ENCODE measurements around the gene EDN1. TPM values are rescaled to one million over a fixed set of nuclear protein-coding genes. Genes with fewer than 3 reads are reported as not detected.

EDN1 gene
- total RNA-seq, 1 donor = 1.4 TPM

DNA sequence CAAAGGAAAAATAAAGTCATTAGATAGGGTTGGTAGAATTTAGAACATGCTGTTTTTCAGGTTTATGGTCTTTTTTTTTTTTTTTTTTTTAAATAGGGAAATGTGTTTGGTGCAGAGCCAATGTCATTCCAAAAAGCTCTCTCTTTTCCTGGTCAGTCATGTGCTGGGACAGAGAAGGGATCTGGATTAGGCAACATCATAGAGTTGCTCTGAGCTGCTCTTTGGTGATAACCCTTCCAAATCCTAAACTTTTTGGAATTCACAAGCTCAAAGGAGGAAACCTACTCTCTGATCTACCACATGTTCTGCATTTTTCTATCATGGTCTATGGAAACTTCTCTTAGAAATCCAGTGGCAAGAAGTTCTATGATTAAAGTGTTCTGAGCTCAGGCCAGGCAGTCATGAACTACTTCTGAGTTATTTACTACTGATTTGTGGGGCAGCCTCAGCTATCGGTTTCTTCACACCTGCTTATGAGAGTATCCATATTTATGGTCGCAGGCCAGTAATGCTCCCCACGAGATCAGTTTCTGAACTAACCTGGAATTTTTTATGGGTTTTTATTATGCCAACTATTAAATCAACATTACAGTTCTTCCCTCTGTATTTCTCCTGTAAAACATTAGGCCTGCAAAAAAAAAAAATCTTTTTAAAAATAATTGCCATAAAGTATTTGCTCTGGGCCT lies 4.8 kb downstream of the EDN1 start:
- H3K4me3 ChIP-seq (ENCODE audit: insufficient read depth, low read length) = no peak overlapping the region
- H3K36me3 ChIP-seq (ENCODE audit: insufficient read depth, low read length) = no peaks in the 10 kb centered on the region
- H3K4me1 ChIP-seq (ENCODE audit: insufficient read depth, low read length) = peaks cover 32% of the 10 kb centered on the region
- no peak overlapping the region for H2AFZ ChIP-seq (ENCODE audit: low read length)
- TF ChIP-seq, protein P1, sequence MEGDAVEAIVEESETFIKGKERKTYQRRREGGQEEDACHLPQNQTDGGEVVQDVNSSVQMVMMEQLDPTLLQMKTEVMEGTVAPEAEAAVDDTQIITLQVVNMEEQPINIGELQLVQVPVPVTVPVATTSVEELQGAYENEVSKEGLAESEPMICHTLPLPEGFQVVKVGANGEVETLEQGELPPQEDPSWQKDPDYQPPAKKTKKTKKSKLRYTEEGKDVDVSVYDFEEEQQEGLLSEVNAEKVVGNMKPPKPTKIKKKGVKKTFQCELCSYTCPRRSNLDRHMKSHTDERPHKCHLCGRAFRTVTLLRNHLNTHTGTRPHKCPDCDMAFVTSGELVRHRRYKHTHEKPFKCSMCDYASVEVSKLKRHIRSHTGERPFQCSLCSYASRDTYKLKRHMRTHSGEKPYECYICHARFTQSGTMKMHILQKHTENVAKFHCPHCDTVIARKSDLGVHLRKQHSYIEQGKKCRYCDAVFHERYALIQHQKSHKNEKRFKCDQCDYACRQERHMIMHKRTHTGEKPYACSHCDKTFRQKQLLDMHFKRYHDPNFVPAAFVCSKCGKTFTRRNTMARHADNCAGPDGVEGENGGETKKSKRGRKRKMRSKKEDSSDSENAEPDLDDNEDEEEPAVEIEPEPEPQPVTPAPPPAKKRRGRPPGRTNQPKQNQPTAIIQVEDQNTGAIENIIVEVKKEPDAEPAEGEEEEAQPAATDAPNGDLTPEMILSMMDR (IDR thresholded peaks at IDR 0.05; ENCODE audit: extremely low read depth, low read depth, low read length) = no peak
- no peak for DNase-seq (ENCODE audit: insufficient read length, low spot score, missing footprints)
- H3K9me3 ChIP-seq (ENCODE audit: low read depth, low read length) = no peaks in the 10 kb centered on the region
- H3K79me2 ChIP-seq (ENCODE audit: insufficient read depth, low read length) = peaks cover 11% of the 10 kb centered on the region
- no peak overlapping the region for H3K4me2 ChIP-seq (ENCODE audit: insufficient read depth, low read length)
- no peaks in the 10 kb centered on the region for H4K20me1 ChIP-seq (ENCODE audit: insufficient read depth, low read length)
- H3K27ac ChIP-seq (ENCODE audit: low read depth, low read length) = peak overlapping the region; percentile 62
- no peaks in the 10 kb centered on the region for H3K27me3 ChIP-seq (ENCODE audit: insufficient read depth, low read length)

DNA sequence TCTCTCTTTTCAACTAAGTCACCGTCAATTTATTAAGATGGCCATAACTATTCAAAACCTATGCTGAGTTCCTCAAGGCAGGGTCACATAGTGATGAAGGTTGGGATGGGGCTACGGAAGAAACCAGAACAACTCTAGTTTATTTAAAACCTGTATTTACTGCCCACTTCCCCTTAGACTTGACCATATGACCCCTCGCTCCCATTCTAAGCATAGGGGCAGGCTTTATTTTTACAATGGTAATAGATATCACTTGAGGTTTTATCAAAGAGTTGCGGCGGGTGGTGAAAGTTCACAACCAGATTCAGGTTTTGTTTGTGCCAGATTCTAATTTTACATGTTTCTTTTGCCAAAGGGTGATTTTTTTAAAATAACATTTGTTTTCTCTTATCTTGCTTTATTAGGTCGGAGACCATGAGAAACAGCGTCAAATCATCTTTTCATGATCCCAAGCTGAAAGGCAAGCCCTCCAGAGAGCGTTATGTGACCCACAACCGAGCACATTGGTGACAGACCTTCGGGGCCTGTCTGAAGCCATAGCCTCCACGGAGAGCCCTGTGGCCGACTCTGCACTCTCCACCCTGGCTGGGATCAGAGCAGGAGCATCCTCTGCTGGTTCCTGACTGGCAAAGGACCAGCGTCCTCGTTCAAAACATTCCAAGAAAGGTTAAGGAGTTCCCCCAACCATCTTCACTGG lies 5.5 kb downstream of the EDN1 start:
- no peaks in the 10 kb centered on the region for H3K27me3 ChIP-seq (ENCODE audit: insufficient read depth, low read length)
- H3K27ac ChIP-seq (ENCODE audit: low read depth, low read length) = peak overlapping the region; percentile 62
- no peaks in the 10 kb centered on the region for H3K36me3 ChIP-seq (ENCODE audit: insufficient read depth, low read length)
- no peaks in the 10 kb centered on the region for H3K9me3 ChIP-seq (ENCODE audit: low read depth, low read length)
- peak overlapping the region; percentile 77 for H3K4me2 ChIP-seq (ENCODE audit: insufficient read depth, low read length)
- H3K79me2 ChIP-seq (ENCODE audit: insufficient read depth, low read length) = peaks cover 11% of the 10 kb centered on the region
- H3K4me3 ChIP-seq (ENCODE audit: insufficient read depth, low read length) = peak overlapping the region; percentile 55
- H3K4me1 ChIP-seq (ENCODE audit: insufficient read depth, low read length) = peaks cover 28% of the 10 kb centered on the region
- no peaks in the 10 kb centered on the region for H4K20me1 ChIP-seq (ENCODE audit: insufficient read depth, low read length)
- H2AFZ ChIP-seq (ENCODE audit: low read length) = peak overlapping the region; percentile 77
- TF ChIP-seq, protein P1 (IDR thresholded peaks at IDR 0.05; ENCODE audit: extremely low read depth, low read depth, low read length) = peak; percentile 6
- DNase-seq (ENCODE audit: insufficient read length, low spot score, missing footprints) = no peak

DNA sequence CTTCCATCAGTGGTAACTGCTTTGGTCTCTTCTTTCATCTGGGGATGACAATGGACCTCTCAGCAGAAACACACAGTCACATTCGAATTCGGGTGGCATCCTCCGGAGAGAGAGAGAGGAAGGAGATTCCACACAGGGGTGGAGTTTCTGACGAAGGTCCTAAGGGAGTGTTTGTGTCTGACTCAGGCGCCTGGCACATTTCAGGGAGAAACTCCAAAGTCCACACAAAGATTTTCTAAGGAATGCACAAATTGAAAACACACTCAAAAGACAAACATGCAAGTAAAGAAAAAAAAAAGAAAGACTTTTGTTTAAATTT lies 6.1 kb downstream of the EDN1 start:
- Histone ChIP-seq H4K20me1 (ENCODE audit: insufficient read depth, low read length) (no peaks in the 10 kb centered on the region), H3K4me1 (ENCODE audit: insufficient read depth, low read length) (peaks cover 23% of the 10 kb centered on the region), H3K4me2 (ENCODE audit: insufficient read depth, low read length) (peak overlapping the region; percentile 77), H3K27me3 (ENCODE audit: insufficient read depth, low read length) (no peaks in the 10 kb centered on the region), H3K79me2 (ENCODE audit: insufficient read depth, low read length) (peaks cover 11% of the 10 kb centered on the region), H2AFZ (ENCODE audit: low read length) (peak overlapping the region; percentile 77), H3K9me3 (ENCODE audit: low read depth, low read length) (no peaks in the 10 kb centered on the region), H3K27ac (ENCODE audit: low read depth, low read length) (peak overlapping the region; percentile 62), H3K36me3 (ENCODE audit: insufficient read depth, low read length) (no peaks in the 10 kb centered on the region), H3K4me3 (ENCODE audit: insufficient read depth, low read length) (peak overlapping the region; percentile 55)
- TF ChIP-seq, protein P1 (IDR thresholded peaks at IDR 0.05; ENCODE audit: extremely low read depth, low read depth, low read length) = no peak
- DNase-seq (ENCODE audit: insufficient read length, low spot score, missing footprints) = peak; percentile 94

DNA sequence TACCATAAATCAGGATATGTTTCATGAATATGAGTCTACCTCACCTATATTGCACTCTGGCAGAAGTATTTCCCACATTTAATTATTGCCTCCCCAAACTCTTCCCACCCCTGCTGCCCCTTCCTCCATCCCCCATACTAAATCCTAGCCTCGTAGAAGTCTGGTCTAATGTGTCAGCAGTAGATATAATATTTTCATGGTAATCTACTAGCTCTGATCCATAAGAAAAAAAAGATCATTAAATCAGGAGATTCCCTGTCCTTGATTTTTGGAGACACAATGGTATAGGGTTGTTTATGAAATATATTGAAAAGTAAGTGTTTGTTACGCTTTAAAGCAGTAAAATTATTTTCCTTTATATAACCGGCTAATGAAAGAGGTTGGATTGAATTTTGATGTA lies 6.4 kb downstream of the EDN1 start:
- Histone ChIP-seq H3K27me3 (ENCODE audit: insufficient read depth, low read length) (no peaks in the 10 kb centered on the region), H3K9me3 (ENCODE audit: low read depth, low read length) (no peaks in the 10 kb centered on the region), H3K4me2 (ENCODE audit: insufficient read depth, low read length) (peak overlapping the region; percentile 77), H4K20me1 (ENCODE audit: insufficient read depth, low read length) (no peaks in the 10 kb centered on the region), H2AFZ (ENCODE audit: low read length) (no peak overlapping the region), H3K79me2 (ENCODE audit: insufficient read depth, low read length) (peaks cover 10% of the 10 kb centered on the region), H3K36me3 (ENCODE audit: insufficient read depth, low read length) (no peaks in the 10 kb centered on the region), H3K4me3 (ENCODE audit: insufficient read depth, low read length) (peak overlapping the region; percentile 16), H3K4me1 (ENCODE audit: insufficient read depth, low read length) (peaks cover 19% of the 10 kb centered on the region), H3K27ac (ENCODE audit: low read depth, low read length) (peak overlapping the region; percentile 62)
- TF ChIP-seq, protein P1 (IDR thresholded peaks at IDR 0.05; ENCODE audit: extremely low read depth, low read depth, low read length) = no peak
- no peak for DNase-seq (ENCODE audit: insufficient read length, low spot score, missing footprints)
